Osteoblast (primary cell): ENCODE results near the gene ZC3H12D. TPM values are rescaled to one million over a fixed set of nuclear protein-coding genes. Genes with fewer than 3 reads are reported as not detected.

Experiments
- DNase-seq: peaks from one replicate; pipeline ENCODE4 v3.0.0; 2011; ENCODE audit warnings: low spot score, mixed read lengths; ENCODE audit not compliant: insufficient read length; ENCODE audit errors: missing footprints
- H2AFZ ChIP-seq: 2 replicates; pipeline ENCODE4 v1.6.0; 2011; ENCODE audit warnings: mild to moderate bottlenecking, low read length
- H3K27ac ChIP-seq: 2 replicates; pipeline ENCODE4 v1.5.1; 2011; ENCODE audit warnings: mild to moderate bottlenecking, low read depth, low read length, moderate library complexity
- H3K27me3 ChIP-seq: 2 replicates; pipeline ENCODE4 v1.6.0; 2012; ENCODE audit warnings: mild to moderate bottlenecking, control low read depth, inconsistent platforms, low read length, moderate library complexity; ENCODE audit not compliant: insufficient read depth
- H3K36me3 ChIP-seq: 2 replicates; pipeline ENCODE4 v1.5.1; 2011; ENCODE audit warnings: mild to moderate bottlenecking, low read length, control low read depth, moderate library complexity; ENCODE audit not compliant: insufficient read depth
- H3K4me1 ChIP-seq: 2 replicates; pipeline ENCODE4 v1.5.1; 2011; ENCODE audit warnings: mild to moderate bottlenecking, low read length, control low read depth, moderate library complexity; ENCODE audit not compliant: insufficient read depth
- H3K4me2 ChIP-seq: 2 replicates; pipeline ENCODE4 v1.6.0; 2011; ENCODE audit warnings: mild to moderate bottlenecking, low read length; ENCODE audit not compliant: insufficient read depth
- H3K4me3 ChIP-seq: fragments of 200-600 bp; sonication (generic); 3 replicates; pipeline ENCODE4 v1.5.1; 2012; ENCODE audit warnings: mild to moderate bottlenecking, low read length, inconsistent platforms; ENCODE audit not compliant: insufficient read depth
- H3K79me2 ChIP-seq: 2 replicates; pipeline ENCODE4 v1.6.0; 2012; ENCODE audit warnings: mild to moderate bottlenecking, low read length, control low read depth, inconsistent platforms; ENCODE audit not compliant: insufficient read depth
- H3K9me3 ChIP-seq: 2 replicates; pipeline ENCODE4 v1.5.1; 2011; ENCODE audit warnings: low read depth, low read length, control low read depth
- H4K20me1 ChIP-seq: 2 replicates; pipeline ENCODE4 v1.6.0; 2012; ENCODE audit warnings: mild to moderate bottlenecking, low read length, control low read depth; ENCODE audit not compliant: insufficient read depth
- CTCF ChIP-seq: IDR thresholded peaks from 2 replicates; pipeline ENCODE4 v1.5.1; 2011; ENCODE audit warnings: mild to moderate bottlenecking, low read depth, low read length, moderate library complexity; ENCODE audit errors: extremely low read depth
- total RNA-seq: library from RNA; depleted of rRNA; stranded (reverse); fragments of >200 nt; gene quantifications from 2 replicates; pipeline ENCODE4 v1.2.3, GENCODE V29; 2012

ZC3H12D gene
- total RNA-seq, 1 donor: under 0.01 TPM

- no peak overlapping the region for H2AFZ ChIP-seq
- H3K4me3 ChIP-seq: no peak overlapping the region
- TF ChIP-seq CTCF: no peak
These were observed 8.1 kb upstream of the ZC3H12D start for GRCh38 chr6:149492798-149493343.

DNA sequence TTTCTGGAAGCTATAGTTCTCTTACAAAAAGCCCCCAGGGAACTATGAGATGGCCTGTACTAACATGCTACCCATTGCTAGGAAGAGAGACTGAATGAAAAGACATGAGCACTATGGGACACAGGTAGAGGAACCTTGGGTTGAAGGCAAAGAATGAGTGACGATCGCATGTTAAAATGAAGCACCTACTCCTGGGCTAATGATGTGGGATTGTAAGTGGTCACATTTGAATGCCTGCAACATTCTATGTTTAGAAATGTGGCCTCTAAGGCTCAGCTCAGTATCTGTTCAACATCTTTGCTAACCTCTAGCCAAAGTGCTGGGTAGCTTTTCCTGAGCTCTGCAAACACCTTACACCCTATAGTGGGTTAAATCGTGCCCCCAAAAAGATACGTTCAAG lies 5.2 kb upstream of the ZC3H12D start:
- H3K4me1 ChIP-seq: peaks cover 4% of the 10 kb centered on the region
- DNase-seq: no peak
- no peaks in the 10 kb centered on the region for H3K79me2 ChIP-seq
- H4K20me1 ChIP-seq: no peaks in the 10 kb centered on the region
- no peak overlapping the region for H3K4me3 ChIP-seq
- no peak overlapping the region for H3K4me2 ChIP-seq
- no peaks in the 10 kb centered on the region for H3K27me3 ChIP-seq
- no peak overlapping the region for H2AFZ ChIP-seq
- no peaks in the 10 kb centered on the region for H3K9me3 ChIP-seq
- no peaks in the 10 kb centered on the region for H3K36me3 ChIP-seq
- H3K27ac ChIP-seq: no peak overlapping the region
- TF ChIP-seq CTCF: no peak

More at GRCh38 chr6:149492798-149493343, 8.1 kb upstream of the ZC3H12D start:
- no peak overlapping the region for H3K4me2 ChIP-seq
- H3K79me2 ChIP-seq: no peaks in the 10 kb centered on the region
- H3K27me3 ChIP-seq: no peaks in the 10 kb centered on the region
- no peak for DNase-seq
- H3K36me3 ChIP-seq: no peaks in the 10 kb centered on the region
- H3K4me1 ChIP-seq: no peaks in the 10 kb centered on the region
- H3K9me3 ChIP-seq: no peaks in the 10 kb centered on the region
- H3K27ac ChIP-seq: no peak overlapping the region
- no peaks in the 10 kb centered on the region for H4K20me1 ChIP-seq

- Histone ChIP-seq H3K27ac (no peak overlapping the region), H3K4me2 (no peak overlapping the region), H3K4me3 (no peak overlapping the region), H3K36me3 (no peaks in the 10 kb centered on the region), H3K79me2 (no peaks in the 10 kb centered on the region), H3K9me3 (no peaks in the 10 kb centered on the region), H4K20me1 (no peaks in the 10 kb centered on the region), H2AFZ (no peak overlapping the region), H3K4me1 (peaks cover 9% of the 10 kb centered on the region), H3K27me3 (no peaks in the 10 kb centered on the region)
- TF ChIP-seq CTCF: no peak
- no peak for DNase-seq
These were observed 4.0 kb upstream of the ZC3H12D start for GRCh38 chr6:149488815-149489214.

GRCh38 chr6:149487316-149487715 lies 2.5 kb upstream of the ZC3H12D start:
- Histone ChIP-seq H4K20me1 (no peaks in the 10 kb centered on the region), H3K79me2 (no peaks in the 10 kb centered on the region), H3K27ac (no peak overlapping the region), H3K27me3 (no peaks in the 10 kb centered on the region), H2AFZ (no peak overlapping the region), H3K4me3 (no peak overlapping the region), H3K9me3 (no peaks in the 10 kb centered on the region), H3K4me1 (peaks cover 11% of the 10 kb centered on the region), H3K4me2 (no peak overlapping the region), H3K36me3 (no peaks in the 10 kb centered on the region)
- TF ChIP-seq CTCF: no peak
- DNase-seq: no peak
